Natural killer cell (primary cell): ENCODE results near the gene CD47. TPM values are rescaled to one million over a fixed set of nuclear protein-coding genes. Genes with fewer than 3 reads are reported as not detected.

Source experiments
- ATAC-seq, 3 donors: fragments of 150-1000 bp in 2 of 3; fragments of 200-7000 bp in 1 of 3; cut with Tn5 transposase; 1 replicate in 1 of 3; 2 replicates in 2 of 3; pipeline ENCODE4 v1.10.0; 2021; ENCODE audit warnings: mild to moderate bottlenecking in 2 of 3, moderate library complexity in 2 of 3
- DNase-seq, 2 donors: peaks; one replicate each; pipeline versions ENCODE4 v3.0.0 to v3.0.0-alpha.2; 2013 to 2021; ENCODE audit warnings: mixed read lengths in 1 of 2
- H3K27ac ChIP-seq: one replicate; pipeline ENCODE4 v1.5.1; 2013; ENCODE audit warnings: mild to moderate bottlenecking, low read length
- H3K27me3 ChIP-seq: one replicate; pipeline ENCODE4 v1.6.1; 2013; ENCODE audit warnings: low read length; ENCODE audit not compliant: control insufficient read depth, insufficient read depth
- H3K36me3 ChIP-seq: one replicate; pipeline ENCODE4 v1.6.1; 2013; ENCODE audit warnings: low read length; ENCODE audit not compliant: control insufficient read depth, insufficient read depth
- H3K4me1 ChIP-seq: one replicate; pipeline ENCODE4 v1.6.1; 2013; ENCODE audit warnings: low read length; ENCODE audit not compliant: control insufficient read depth, insufficient read depth
- H3K4me3 ChIP-seq: one replicate; pipeline ENCODE4 v1.5.1; 2013; ENCODE audit warnings: low read length
- H3K9me3 ChIP-seq: one replicate; pipeline ENCODE4 v1.6.1; 2013; ENCODE audit warnings: low read length; ENCODE audit not compliant: control insufficient read depth, insufficient read depth
- H3K27ac Mint-ChIP-seq, 2 donors: one replicate each; pipeline ENCODE4 v1.8.0; 2022; ENCODE audit warnings: mild to moderate bottlenecking in 2 of 2, mixed read lengths in 2 of 2, moderate library complexity in 1 of 2
- H3K27me3 Mint-ChIP-seq, 2 donors: one replicate each; pipeline ENCODE4 v1.8.0; 2022; ENCODE audit warnings: low read depth in 2 of 2, mixed read lengths in 2 of 2
- H3K36me3 Mint-ChIP-seq: one replicate; pipeline ENCODE4 v1.8.0; 2022; ENCODE audit warnings: mixed read lengths
- H3K4me1 Mint-ChIP-seq, 2 donors: one replicate each; pipeline ENCODE4 v1.8.0; 2022; ENCODE audit warnings: mixed read lengths in 2 of 2
- H3K4me3 Mint-ChIP-seq: one replicate; pipeline ENCODE4 v1.8.0; 2022; ENCODE audit warnings: mild to moderate bottlenecking, moderate library complexity, mixed read lengths
- H3K9me3 Mint-ChIP-seq, 2 donors: one replicate each; pipeline ENCODE4 v1.8.0; 2022; ENCODE audit warnings: mixed read lengths in 2 of 2
- WGBS: methylation state at CpG from one replicate; pipeline ENCODE4 v1.1.7; 2013; ENCODE audit warnings: missing lambda C conversion rate; ENCODE audit not compliant: insufficient coverage; 5-methylcytosine and 5-hydroxymethylcytosine counted together
- intact Hi-C: fragments of 100-400 bp; cut with micrococcal nuclease; formaldehyde crosslinking; loops from one replicate; pipeline ENCODE4 v1.14.2; 2022
- total RNA-seq, 4 donors: library from RNA; stranded (reverse); fragments of 120-200 nt in 1 of 4; gene quantifications; one replicate each; pipeline versions ENCODE4 v1.2.3 to v1.2.4, GENCODE V29; 2013 to 2022
- TF ChIP-seq, protein P1 (sequence below): fragments of 200-600 bp; IDR thresholded peaks from one replicate; pipeline ENCODE4 v1.8.0; 2022; ENCODE audit warnings: antibody characterized with exemption

The CD47 gene
- total RNA-seq, 3 donors from 2014 or later (not counting 1 experiment from before 2014, with no cell fraction given): 226 to 236 (median 233) TPM

DNA sequence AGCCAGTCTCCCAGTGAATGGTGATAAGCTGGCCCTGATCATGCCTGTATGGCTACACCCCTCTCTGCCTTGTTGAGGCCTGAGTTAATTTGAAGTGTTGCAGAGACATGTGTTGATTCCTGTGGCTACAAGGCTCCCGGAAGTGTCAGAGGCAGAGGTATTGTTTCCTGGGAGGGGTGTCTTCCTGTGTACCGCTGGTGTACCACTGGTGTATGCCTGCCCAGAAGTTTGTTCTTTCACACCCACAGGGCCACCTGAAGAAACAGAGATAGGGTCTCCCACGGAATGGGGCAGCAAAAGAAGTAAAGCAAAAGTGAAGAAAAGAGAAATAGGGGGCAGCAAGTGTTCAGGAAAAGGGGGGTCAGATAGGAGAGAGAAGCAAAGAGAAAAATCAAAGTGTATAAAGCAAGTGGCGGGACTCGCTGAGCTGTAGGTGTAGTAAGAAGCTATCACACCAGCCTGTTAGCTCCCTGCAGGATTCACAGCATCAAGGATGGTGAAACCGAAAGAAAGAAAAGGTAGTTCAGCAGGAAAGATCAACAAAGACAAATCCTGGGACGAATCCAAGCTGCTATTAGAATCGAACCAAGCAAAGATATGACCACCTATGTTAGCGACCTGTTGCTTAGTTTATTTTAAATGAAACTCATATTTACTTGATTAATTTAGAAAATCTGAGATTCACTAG lies 36.6 kb upstream of the CD47 start:
- peaks cover 62% of the 10 kb centered on the region for H3K4me1 ChIP-seq
- H3K36me3 ChIP-seq: no peaks in the 10 kb centered on the region
- Mint-ChIP-seq H3K36me3 (peaks cover 8% of the 10 kb centered on the region), H3K4me3 (peak overlapping the region; percentile 88), H3K27ac (peak overlapping the region; percentile 87 to 93), H3K4me1 (peaks cover 58 to 62% of the 10 kb centered on the region in 2 donors), H3K27me3 (no peaks in the 10 kb centered on the region), H3K9me3 (peaks cover 2 to 4% of the 10 kb centered on the region in 2 donors)
- intact Hi-C loops: loop anchor here (2.0 to 10.0 kb wide), 3 partner anchors 53 to 603 kb away; partner anchors contain the start of genes BBX and IFT57
- peak; percentile 52 to 74 (median 73) for ATAC-seq
- peaks cover 4% of the 10 kb centered on the region for H3K9me3 ChIP-seq
- TF ChIP-seq, protein P1, sequence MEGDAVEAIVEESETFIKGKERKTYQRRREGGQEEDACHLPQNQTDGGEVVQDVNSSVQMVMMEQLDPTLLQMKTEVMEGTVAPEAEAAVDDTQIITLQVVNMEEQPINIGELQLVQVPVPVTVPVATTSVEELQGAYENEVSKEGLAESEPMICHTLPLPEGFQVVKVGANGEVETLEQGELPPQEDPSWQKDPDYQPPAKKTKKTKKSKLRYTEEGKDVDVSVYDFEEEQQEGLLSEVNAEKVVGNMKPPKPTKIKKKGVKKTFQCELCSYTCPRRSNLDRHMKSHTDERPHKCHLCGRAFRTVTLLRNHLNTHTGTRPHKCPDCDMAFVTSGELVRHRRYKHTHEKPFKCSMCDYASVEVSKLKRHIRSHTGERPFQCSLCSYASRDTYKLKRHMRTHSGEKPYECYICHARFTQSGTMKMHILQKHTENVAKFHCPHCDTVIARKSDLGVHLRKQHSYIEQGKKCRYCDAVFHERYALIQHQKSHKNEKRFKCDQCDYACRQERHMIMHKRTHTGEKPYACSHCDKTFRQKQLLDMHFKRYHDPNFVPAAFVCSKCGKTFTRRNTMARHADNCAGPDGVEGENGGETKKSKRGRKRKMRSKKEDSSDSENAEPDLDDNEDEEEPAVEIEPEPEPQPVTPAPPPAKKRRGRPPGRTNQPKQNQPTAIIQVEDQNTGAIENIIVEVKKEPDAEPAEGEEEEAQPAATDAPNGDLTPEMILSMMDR: no peak
- peak; percentile 47 to 82 for DNase-seq
- no peaks in the 10 kb centered on the region for H3K27me3 ChIP-seq
- no peak overlapping the region for H3K4me3 ChIP-seq
- 33% methylated on average over 8 of the region's 9 CpGs for WGBS
- peak overlapping the region; percentile 70 for H3K27ac ChIP-seq

- intact Hi-C loops: loop anchor here (2.0 to 10.0 kb wide), 3 partner anchors 52 to 602 kb away; partner anchors contain the start of genes BBX and IFT57
- no peaks in the 10 kb centered on the region for H3K27me3 ChIP-seq
Measured at GRCh38 chr3:108126348-108126747, 35.5 kb upstream of the CD47 start.

GRCh38 chr3:108125550-108126071 lies 34.8 kb upstream of the CD47 start:
- Histone ChIP-seq H3K36me3 (no peaks in the 10 kb centered on the region), H3K9me3 (peaks cover 4% of the 10 kb centered on the region), H3K4me3 (peak overlapping the region; percentile 42), H3K27ac (peak overlapping the region; percentile 97), H3K4me1 (peaks cover 55% of the 10 kb centered on the region), H3K27me3 (no peaks in the 10 kb centered on the region)
- H3K36me3 Mint-ChIP-seq: peaks cover 8% of the 10 kb centered on the region
- intact Hi-C loops: loop anchor here (1.0 to 10.0 kb wide), 5 partner anchors 24 to 601 kb away; partner anchors contain the start of genes BBX and IFT57
- H3K27ac Mint-ChIP-seq: peak overlapping the region; percentile 93 to 97
- H3K9me3 Mint-ChIP-seq: peaks cover 2 to 4% of the 10 kb centered on the region in 2 donors
- DNase-seq (peak; percentile 43 to 80), ATAC-seq (peak; percentile 51 to 67 (median 59))
- H3K4me3 Mint-ChIP-seq: peak overlapping the region; percentile 79
- H3K27me3 Mint-ChIP-seq: no peaks in the 10 kb centered on the region
- peaks cover 57 to 61% of the 10 kb centered on the region in 2 donors for H3K4me1 Mint-ChIP-seq
- TF ChIP-seq, protein P1: no peak
- 2% methylated on average over 6 of the region's 6 CpGs for WGBS

More at GRCh38 chr3:108126348-108126747, 35.5 kb upstream of the CD47 start:
- Histone ChIP-seq H3K36me3 (no peaks in the 10 kb centered on the region), H3K4me3 (peak overlapping the region; percentile 42), H3K9me3 (peaks cover 4% of the 10 kb centered on the region), H3K27ac (peak overlapping the region; percentile 97), H3K4me1 (peaks cover 56% of the 10 kb centered on the region)
- no peak for DNase-seq
- peak overlapping the region; percentile 93 to 97 for H3K27ac Mint-ChIP-seq
- TF ChIP-seq, protein P1: no peak
- peaks cover 57 to 61% of the 10 kb centered on the region in 2 donors for H3K4me1 Mint-ChIP-seq
- ATAC-seq: no peak
- H3K27me3 Mint-ChIP-seq: no peaks in the 10 kb centered on the region
- H3K4me3 Mint-ChIP-seq: peak overlapping the region; percentile 79
- peaks cover 2 to 4% of the 10 kb centered on the region in 2 donors for H3K9me3 Mint-ChIP-seq
- WGBS: 45% methylated on average over 1 of the region's 1 CpG
- H3K36me3 Mint-ChIP-seq: peaks cover 8% of the 10 kb centered on the region
